DND-41 (cell line): ENCODE data around the gene PLA2G2A.

ENCODE experiments used
- ATAC-seq: fragments of 200-7000 bp; cut with Tn5 transposase; 3 replicates; pipeline ENCODE4 v1.9.1; 2021; ENCODE audit warnings: low read depth; ENCODE audit not compliant: insufficient read depth
- DNase-seq: peaks from one replicate; pipeline ENCODE4 v3.0.0-alpha.2; 2020
- H2AFZ ChIP-seq: 2 replicates; pipeline ENCODE4 v1.6.0; 2012; ENCODE audit warnings: low read depth, low read length
- H3K27ac ChIP-seq: 2 replicates; pipeline ENCODE4 v1.5.1; 2012; ENCODE audit warnings: low read length, inconsistent platforms
- H3K27me3 ChIP-seq: fragments of 200-600 bp; sonication (generic); 2 replicates; pipeline ENCODE4 v1.6.0; 2012; ENCODE audit warnings: low read length, mild to moderate bottlenecking, inconsistent platforms; ENCODE audit not compliant: insufficient read depth, poor library complexity
- H3K36me3 ChIP-seq: 2 replicates; pipeline ENCODE4 v1.5.1; 2012; ENCODE audit warnings: low read length, inconsistent platforms; ENCODE audit not compliant: insufficient read depth
- H3K4me1 ChIP-seq: 2 replicates; pipeline ENCODE4 v1.5.1; 2012; ENCODE audit warnings: mild to moderate bottlenecking, low read length; ENCODE audit not compliant: insufficient read depth
- H3K4me2 ChIP-seq: 2 replicates; pipeline ENCODE4 v1.6.0; 2012; ENCODE audit warnings: mild to moderate bottlenecking, moderate library complexity, low read length, inconsistent platforms; ENCODE audit not compliant: insufficient read depth
- H3K4me3 ChIP-seq, 2 experiments: fragments of 200-600 bp in 1 of 2; shearing (Covaris generic) in 1 of 2; 2 replicates each; pipeline ENCODE4 v1.5.1; 2012 to 2016; ENCODE audit warnings: inconsistent platforms in 2 of 2, low read length in 2 of 2, mild to moderate bottlenecking in 2 of 2, low read depth in 1 of 2, moderate library complexity in 1 of 2
- H3K79me2 ChIP-seq: 2 replicates; pipeline ENCODE4 v1.6.0; 2012; ENCODE audit warnings: low read length, inconsistent platforms; ENCODE audit not compliant: insufficient read depth
- H3K9ac ChIP-seq: 2 replicates; pipeline ENCODE4 v1.6.0; 2012; ENCODE audit warnings: low read depth, mild to moderate bottlenecking, inconsistent platforms, low read length, moderate library complexity
- H3K9me3 ChIP-seq: 2 replicates; pipeline ENCODE4 v1.5.1; 2012; ENCODE audit warnings: low read length, moderate library complexity, mild to moderate bottlenecking, inconsistent platforms; ENCODE audit not compliant: insufficient read depth, severe bottlenecking
- H4K20me1 ChIP-seq: 2 replicates; pipeline ENCODE4 v1.6.0; 2012; ENCODE audit warnings: low read length; ENCODE audit not compliant: insufficient read depth
- EZH2 ChIP-seq: IDR thresholded peaks from 3 replicates; pipeline ENCODE4 v1.6.1; 2012; ENCODE audit warnings: borderline replicate concordance, low read depth, mild to moderate bottlenecking, moderate library complexity, low read length, inconsistent platforms; ENCODE audit not compliant: severe bottlenecking
- TF ChIP-seq, protein P1 (sequence below): IDR thresholded peaks from 2 replicates; pipeline ENCODE4 v1.5.1; 2012; ENCODE audit warnings: borderline replicate concordance, low read length, moderate library complexity, mild to moderate bottlenecking; ENCODE audit not compliant: poor library complexity, severe bottlenecking; ENCODE audit errors: extremely low read depth

The PLA2G2A gene

GRCh38 chr1:19954059-19954458 is 25.4 kb downstream of the PLA2G2A start:
- H3K36me3 ChIP-seq, result no peaks in the 10 kb centered on the region
- H4K20me1 ChIP-seq, result no peaks in the 10 kb centered on the region
- H3K9me3 ChIP-seq, result no peaks in the 10 kb centered on the region
- no peak overlapping the region for H3K4me3 ChIP-seq
- no peak overlapping the region for H3K4me2 ChIP-seq
- H3K27ac ChIP-seq, result no peak overlapping the region
- H3K4me1 ChIP-seq, result no peaks in the 10 kb centered on the region
- no peak overlapping the region for H3K9ac ChIP-seq
- no peak overlapping the region for H2AFZ ChIP-seq
- ATAC-seq (no peak), DNase-seq (no peak)
- H3K79me2 ChIP-seq, result no peaks in the 10 kb centered on the region
- H3K27me3 ChIP-seq, result peaks cover 4% of the 10 kb centered on the region
- TF ChIP-seq EZH2, result no peak
- TF ChIP-seq, protein P1, sequence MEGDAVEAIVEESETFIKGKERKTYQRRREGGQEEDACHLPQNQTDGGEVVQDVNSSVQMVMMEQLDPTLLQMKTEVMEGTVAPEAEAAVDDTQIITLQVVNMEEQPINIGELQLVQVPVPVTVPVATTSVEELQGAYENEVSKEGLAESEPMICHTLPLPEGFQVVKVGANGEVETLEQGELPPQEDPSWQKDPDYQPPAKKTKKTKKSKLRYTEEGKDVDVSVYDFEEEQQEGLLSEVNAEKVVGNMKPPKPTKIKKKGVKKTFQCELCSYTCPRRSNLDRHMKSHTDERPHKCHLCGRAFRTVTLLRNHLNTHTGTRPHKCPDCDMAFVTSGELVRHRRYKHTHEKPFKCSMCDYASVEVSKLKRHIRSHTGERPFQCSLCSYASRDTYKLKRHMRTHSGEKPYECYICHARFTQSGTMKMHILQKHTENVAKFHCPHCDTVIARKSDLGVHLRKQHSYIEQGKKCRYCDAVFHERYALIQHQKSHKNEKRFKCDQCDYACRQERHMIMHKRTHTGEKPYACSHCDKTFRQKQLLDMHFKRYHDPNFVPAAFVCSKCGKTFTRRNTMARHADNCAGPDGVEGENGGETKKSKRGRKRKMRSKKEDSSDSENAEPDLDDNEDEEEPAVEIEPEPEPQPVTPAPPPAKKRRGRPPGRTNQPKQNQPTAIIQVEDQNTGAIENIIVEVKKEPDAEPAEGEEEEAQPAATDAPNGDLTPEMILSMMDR, result no peak

DNA sequence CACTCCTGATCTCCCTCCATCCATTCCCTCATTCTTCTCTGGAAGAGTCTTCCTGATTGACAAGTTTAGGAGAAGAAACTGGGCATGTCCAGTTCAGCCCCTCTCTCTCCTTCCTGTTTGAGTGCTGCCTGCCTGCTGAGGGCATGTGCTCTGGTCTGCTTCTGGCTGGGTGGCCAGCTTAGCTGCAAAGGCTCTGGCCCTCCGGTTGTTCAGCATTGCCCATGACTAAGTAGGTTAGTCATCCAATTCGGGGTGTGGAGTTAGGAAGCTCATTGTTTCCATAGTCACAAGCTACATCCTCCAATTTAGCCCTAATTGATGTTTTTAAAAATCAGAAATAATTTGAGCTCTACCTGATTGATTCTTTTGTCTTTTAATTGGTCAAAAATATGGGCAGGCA is 30.4 kb downstream of the PLA2G2A start:
- H3K27ac ChIP-seq, result no peak overlapping the region
- no peaks in the 10 kb centered on the region for H3K36me3 ChIP-seq
- no peak overlapping the region for H3K4me2 ChIP-seq
- H3K9me3 ChIP-seq, result no peaks in the 10 kb centered on the region
- no peak overlapping the region for H2AFZ ChIP-seq
- no peak overlapping the region for H3K4me3 ChIP-seq
- peaks cover 3% of the 10 kb centered on the region for H3K27me3 ChIP-seq
- H3K79me2 ChIP-seq, result no peaks in the 10 kb centered on the region
- TF ChIP-seq, protein P1, result no peak
- TF ChIP-seq EZH2, result no peak
- DNase-seq, result no peak
- H4K20me1 ChIP-seq, result no peaks in the 10 kb centered on the region
- no peaks in the 10 kb centered on the region for H3K4me1 ChIP-seq
- no peak overlapping the region for H3K9ac ChIP-seq
- ATAC-seq, result no peak

- Histone ChIP-seq H3K4me3 (no peak overlapping the region), H2AFZ (no peak overlapping the region), H3K4me1 (no peaks in the 10 kb centered on the region), H4K20me1 (no peaks in the 10 kb centered on the region), H3K4me2 (no peak overlapping the region), H3K9me3 (no peaks in the 10 kb centered on the region), H3K27me3 (peaks cover 3% of the 10 kb centered on the region), H3K36me3 (no peaks in the 10 kb centered on the region), H3K9ac (no peak overlapping the region), H3K79me2 (no peaks in the 10 kb centered on the region), H3K27ac (no peak overlapping the region)
- ATAC-seq (no peak), DNase-seq (no peak)
- TF ChIP-seq, protein P1, result no peak
- no peak for TF ChIP-seq EZH2
These were observed 32.4 kb downstream of the PLA2G2A start for GRCh38 chr1:19946971-19947370.

GRCh38 chr1:19946331-19946751 is 33.1 kb downstream of the PLA2G2A start:
- no peaks in the 10 kb centered on the region for H3K79me2 ChIP-seq
- no peaks in the 10 kb centered on the region for H3K4me1 ChIP-seq
- H3K4me3 ChIP-seq, result no peak overlapping the region
- H3K9ac ChIP-seq, result no peak overlapping the region
- H3K27me3 ChIP-seq, result peaks cover 3% of the 10 kb centered on the region
- no peak overlapping the region for H3K4me2 ChIP-seq
- ATAC-seq, result no peak
- H3K27ac ChIP-seq, result no peak overlapping the region
- no peak overlapping the region for H2AFZ ChIP-seq
- H3K36me3 ChIP-seq, result no peaks in the 10 kb centered on the region
- no peak for DNase-seq
- H3K9me3 ChIP-seq, result no peaks in the 10 kb centered on the region
- no peaks in the 10 kb centered on the region for H4K20me1 ChIP-seq
- no peak for TF ChIP-seq EZH2
- TF ChIP-seq, protein P1, result no peak
